Measurements from ENCODE around the gene CTU1. TPM values are rescaled to one million over a fixed set of nuclear protein-coding genes. Genes with fewer than 3 reads are reported as not detected.

Gene CTU1
- total RNA-seq, 1 experiment from 2014 or later: 10.1 TPM

Other genes starting within 250 kb of the CTU1 start
- not detected in 2 replicates for gene KLK2, start 235.0 kb downstream of the CTU1 start, total RNA-seq (2014; rRNA removed; shearing (Covaris generic))
- gene KLK4, start 197.0 kb downstream of the CTU1 start, total RNA-seq (2014; rRNA removed; shearing (Covaris generic)): not detected in 2 replicates
- gene KLK5, start 155.4 kb downstream of the CTU1 start, total RNA-seq (2014; rRNA removed; shearing (Covaris generic)): not detected in 2 replicates
- gene KLK6, start 138.8 kb downstream of the CTU1 start, total RNA-seq (2014; rRNA removed; shearing (Covaris generic)): not detected in 2 replicates
- not detected in 2 replicates for gene KLK7, start 124.5 kb downstream of the CTU1 start, total RNA-seq (2014; rRNA removed; shearing (Covaris generic))
- 0.29 TPM in 1 of 2 replicates, not detected in the other for gene KLK8, start 106.8 kb downstream of the CTU1 start, total RNA-seq (2014; rRNA removed; shearing (Covaris generic))
- 0.17 TPM in 1 of 2 replicates, not detected in the other for gene KLK10, start 88.7 kb downstream of the CTU1 start, total RNA-seq (2014; rRNA removed; shearing (Covaris generic))
- gene KLK11, start 81.8 kb downstream of the CTU1 start, total RNA-seq (2014; rRNA removed; shearing (Covaris generic)): not detected in 2 replicates
- gene KLK12, start 73.4 kb downstream of the CTU1 start, total RNA-seq (2014; rRNA removed; shearing (Covaris generic)): not detected in 2 replicates
- gene KLK13, start 43.3 kb downstream of the CTU1 start, total RNA-seq (2014; rRNA removed; shearing (Covaris generic)): not detected in 2 replicates
- not detected in 2 replicates for gene KLK14, start 25.5 kb downstream of the CTU1 start, total RNA-seq (2014; rRNA removed; shearing (Covaris generic))
- gene SIGLEC9, start 16.5 kb upstream of the CTU1 start, total RNA-seq (2014; rRNA removed; shearing (Covaris generic)): not detected in 2 replicates
- gene SIGLEC7, start 33.9 kb upstream of the CTU1 start, total RNA-seq (2014; rRNA removed; shearing (Covaris generic)): not detected in 2 replicates
- 0.22 TPM in 1 of 2 replicates, not detected in the other for gene CD33, start 116.7 kb upstream of the CTU1 start, total RNA-seq (2014; rRNA removed; shearing (Covaris generic))
- gene SIGLECL1, start 142.7 kb upstream of the CTU1 start, total RNA-seq (2014; rRNA removed; shearing (Covaris generic)): not detected in 2 replicates
- gene IGLON5, start 203.2 kb upstream of the CTU1 start, total RNA-seq (2014; rRNA removed; shearing (Covaris generic)): 0.66 TPM in 1 of 2 replicates, not detected in the other
- 1.2 and 1.6 TPM in 2 replicates for gene VSIG10L, start 233.7 kb upstream of the CTU1 start, total RNA-seq (2014; rRNA removed; shearing (Covaris generic))